Raji (cell line): ENCODE data around the gene GPC6.

Experiments used
- POLR2A ChIP-seq: IDR thresholded peaks from 2 replicates; pipeline ENCODE4 v1.6.1; 2011; ENCODE audit warnings: low read depth, low read length, control low read depth; ENCODE audit not compliant: insufficient read depth

The GPC6 gene

GRCh38 chr13:93407551-93407950, 180.9 kb downstream of the GPC6 start:
- TF ChIP-seq POLR2A, result no peak

GRCh38 chr13:93409001-93409400, 182.4 kb downstream of the GPC6 start:
- no peak for TF ChIP-seq POLR2A

GRCh38 chr13:93409816-93410215, 183.2 kb downstream of the GPC6 start:
- no peak for TF ChIP-seq POLR2A

GRCh38 chr13:93411186-93411680, 184.6 kb downstream of the GPC6 start:
- no peak for TF ChIP-seq POLR2A

- TF ChIP-seq POLR2A, result no peak
Measured at GRCh38 chr13:93412676-93413075, 186.1 kb downstream of the GPC6 start.

GRCh38 chr13:93413972-93414717, 187.5 kb downstream of the GPC6 start:
- no peak for TF ChIP-seq POLR2A

- TF ChIP-seq POLR2A, result no peak
Measured at GRCh38 chr13:93416736-93417355, 190.2 kb downstream of the GPC6 start.

- TF ChIP-seq POLR2A, result no peak
Measured at GRCh38 chr13:93418398-93418797, 191.8 kb downstream of the GPC6 start.

- TF ChIP-seq POLR2A, result no peak
Measured at GRCh38 chr13:93420206-93420605, 193.6 kb downstream of the GPC6 start.

GRCh38 chr13:93420887-93421286, 194.3 kb downstream of the GPC6 start:
- no peak for TF ChIP-seq POLR2A

GRCh38 chr13:93422980-93423543, 196.5 kb downstream of the GPC6 start:
- no peak for TF ChIP-seq POLR2A

- no peak for TF ChIP-seq POLR2A
Measured at GRCh38 chr13:93425411-93425810, 198.8 kb downstream of the GPC6 start.

- TF ChIP-seq POLR2A, result no peak
Measured at GRCh38 chr13:93430381-93430780, 203.8 kb downstream of the GPC6 start.

GRCh38 chr13:93435651-93436050, 209.0 kb downstream of the GPC6 start:
- TF ChIP-seq POLR2A, result no peak

- TF ChIP-seq POLR2A, result no peak
Measured at GRCh38 chr13:93437081-93437480, 210.5 kb downstream of the GPC6 start.

- TF ChIP-seq POLR2A, result no peak
Measured at GRCh38 chr13:93446238-93446637, 219.6 kb downstream of the GPC6 start.

GRCh38 chr13:93450191-93450621, 223.6 kb downstream of the GPC6 start:
- TF ChIP-seq POLR2A, result no peak

- TF ChIP-seq POLR2A, result no peak
Measured at GRCh38 chr13:93450761-93451160, 224.2 kb downstream of the GPC6 start.
